HG03095 (cell line): Measurements from ENCODE around the gene FHOD3.
"Not testable (repeated sequence)": the region's sequence is repeated elsewhere in the genome, so short reads cannot be mapped to it uniquely, and the experiment has no call there.

Experiments
- ATAC-seq: cut with Tn5 transposase; IDR thresholded peaks from one replicate; pipeline ENCODE4 v1.9.1; 2021; ENCODE audit warnings: moderate library complexity; ENCODE audit not compliant: unreplicated experiment

Gene FHOD3

DNA sequence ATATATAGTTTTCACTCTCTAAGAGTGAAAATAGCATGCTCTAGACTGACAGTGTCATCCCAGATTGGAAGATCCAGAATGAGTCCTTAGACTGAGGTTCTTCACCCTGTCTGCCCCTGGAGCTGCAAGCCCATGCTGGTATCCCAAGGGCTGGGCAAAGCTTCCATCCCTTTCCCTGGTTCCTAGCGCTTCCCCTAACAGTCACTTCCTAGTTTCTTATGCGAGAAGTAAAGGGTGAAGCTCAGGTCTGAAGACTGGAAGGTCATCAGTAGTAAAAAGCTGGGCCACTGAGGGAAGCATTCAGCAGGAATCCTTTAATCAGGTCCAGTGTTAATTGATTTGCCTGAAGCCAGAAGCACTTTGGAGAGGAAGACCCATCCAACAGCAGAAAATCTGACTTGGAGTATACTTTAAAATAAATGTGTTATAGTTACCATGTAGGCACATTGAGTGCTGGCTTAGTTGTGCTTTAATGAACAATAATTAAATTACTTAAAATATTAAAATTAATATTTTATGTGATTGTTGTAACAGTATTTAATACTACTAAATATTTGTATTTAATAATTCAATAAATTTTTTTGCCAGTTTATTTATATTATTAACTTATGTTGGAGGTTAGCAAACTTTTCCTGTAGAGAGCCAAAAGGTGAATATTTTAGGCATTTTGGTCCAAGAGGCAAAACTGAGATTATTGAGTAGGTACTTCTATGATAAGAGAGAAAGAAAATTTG is 237.9 kb downstream of the FHOD3 start:
- ATAC-seq = no peak

DNA sequence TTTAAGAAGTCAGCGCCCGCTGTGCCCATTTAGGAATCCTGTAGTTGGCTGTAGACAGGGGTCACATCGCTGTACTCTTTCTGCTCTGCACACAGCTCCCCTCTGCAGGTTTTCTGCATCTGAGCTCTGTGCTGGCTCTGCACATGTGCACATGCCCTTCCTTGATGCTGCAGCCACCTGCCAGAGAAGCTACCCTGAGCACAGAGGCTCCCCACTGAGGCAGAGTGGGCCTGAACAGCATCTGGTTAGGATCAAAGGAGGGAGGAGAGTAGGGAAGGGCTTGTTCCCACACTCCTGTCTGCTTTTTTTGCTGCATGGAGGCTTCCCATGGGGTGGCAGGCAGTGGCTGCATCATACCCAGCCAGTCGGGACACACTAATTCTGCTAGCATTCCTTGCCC is 238.9 kb downstream of the FHOD3 start:
- no peak for ATAC-seq

DNA sequence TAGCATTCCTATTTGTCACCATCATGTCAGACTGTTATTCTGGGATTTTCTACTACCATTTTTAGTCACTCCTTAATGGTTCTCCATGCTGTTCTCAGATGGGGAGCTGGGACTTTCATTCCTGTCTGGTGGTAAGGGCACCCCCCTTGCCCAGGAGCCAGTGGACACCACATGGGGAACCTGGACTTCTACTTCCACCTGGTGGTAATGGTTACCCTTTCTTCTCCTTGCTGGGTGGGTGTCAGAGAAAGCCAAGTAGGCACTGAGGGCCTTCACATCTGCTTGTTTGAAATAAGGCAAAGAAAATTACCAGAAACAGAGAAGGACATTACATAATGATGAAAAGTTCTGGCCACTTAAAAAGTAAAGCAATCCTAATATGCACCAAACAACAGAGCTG is 239.8 kb downstream of the FHOD3 start:
- no peak for ATAC-seq

DNA sequence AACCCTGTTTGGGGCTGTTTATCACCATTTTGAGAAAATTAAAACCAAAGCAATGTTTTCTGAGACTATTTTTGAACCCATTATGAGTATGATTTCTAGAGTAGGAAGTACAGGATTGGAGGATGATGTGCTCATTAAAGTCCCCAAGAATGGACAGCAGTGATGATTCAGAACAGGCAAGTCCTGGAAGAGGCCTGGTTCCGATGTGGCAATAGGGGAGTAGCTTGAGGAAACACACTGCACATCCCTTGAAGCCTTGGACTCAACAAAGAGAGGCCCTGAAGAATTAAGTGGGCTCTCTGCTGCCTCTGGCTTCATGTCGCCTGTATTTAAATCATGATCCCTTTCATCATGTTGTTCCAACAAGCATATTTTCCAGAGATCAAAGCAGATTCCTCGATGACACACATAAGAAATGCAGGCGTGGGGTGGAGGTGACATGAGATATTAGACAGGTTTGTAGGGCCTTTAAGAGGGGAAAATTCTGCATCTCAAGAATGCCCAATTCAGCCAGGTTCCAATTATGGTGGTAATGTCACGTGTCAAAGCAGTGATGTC is 242.2 kb downstream of the FHOD3 start:
- no peak for ATAC-seq

DNA sequence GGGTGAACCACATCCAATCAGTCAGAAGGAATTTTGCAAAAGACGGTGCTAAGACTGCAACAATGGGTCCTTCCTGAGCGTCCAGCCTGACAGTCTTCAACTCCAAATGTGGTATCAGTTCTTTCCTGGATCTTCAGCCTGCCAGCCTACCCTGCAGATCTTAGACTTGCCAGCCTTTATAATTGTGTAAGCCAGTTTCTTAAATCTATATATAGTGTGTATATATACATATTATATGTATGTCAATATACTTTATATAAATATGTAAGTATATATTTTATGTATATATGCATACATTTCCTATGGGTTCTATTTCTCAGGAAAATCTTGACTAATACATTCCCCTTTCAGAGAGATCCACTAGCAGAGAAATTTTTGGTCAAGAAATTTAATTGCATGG is 245.5 kb downstream of the FHOD3 start:
- ATAC-seq = no peak

DNA sequence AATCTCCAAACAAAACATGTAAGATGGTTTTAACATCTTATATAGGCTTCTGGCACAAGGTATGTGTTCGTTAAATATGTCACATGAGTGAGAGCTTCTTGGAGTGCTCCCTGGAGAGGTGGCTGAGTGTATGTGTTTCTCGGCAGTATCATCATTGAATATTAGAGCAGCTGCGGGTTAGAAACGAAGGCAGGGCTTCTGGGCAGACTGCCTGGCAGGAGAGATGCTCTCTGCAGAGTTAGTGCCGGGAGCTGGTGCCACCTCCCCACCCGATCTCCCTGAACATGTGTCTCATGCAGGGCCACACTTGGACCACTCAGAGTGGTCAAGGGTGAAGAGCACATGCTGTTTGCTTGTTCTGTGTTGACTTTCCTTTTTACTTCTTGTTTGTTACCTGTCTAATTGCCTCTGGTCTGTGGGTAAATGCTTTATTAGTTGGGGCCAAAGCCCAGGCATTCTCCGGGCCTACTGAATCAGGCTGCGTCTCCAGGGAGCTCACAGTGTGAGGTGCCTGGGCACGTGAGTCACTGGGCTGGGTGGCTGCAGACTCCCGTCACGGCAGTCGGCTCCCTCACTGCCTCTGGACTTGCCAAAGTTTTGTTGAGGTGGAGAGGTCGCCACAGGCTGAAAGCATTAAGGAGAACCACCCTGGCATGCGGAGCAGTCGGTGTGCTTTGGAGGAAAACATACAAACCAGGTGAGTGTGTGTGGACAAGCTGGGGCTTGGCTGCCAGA is 246.6 kb downstream of the FHOD3 start:
- ATAC-seq = no peak

DNA sequence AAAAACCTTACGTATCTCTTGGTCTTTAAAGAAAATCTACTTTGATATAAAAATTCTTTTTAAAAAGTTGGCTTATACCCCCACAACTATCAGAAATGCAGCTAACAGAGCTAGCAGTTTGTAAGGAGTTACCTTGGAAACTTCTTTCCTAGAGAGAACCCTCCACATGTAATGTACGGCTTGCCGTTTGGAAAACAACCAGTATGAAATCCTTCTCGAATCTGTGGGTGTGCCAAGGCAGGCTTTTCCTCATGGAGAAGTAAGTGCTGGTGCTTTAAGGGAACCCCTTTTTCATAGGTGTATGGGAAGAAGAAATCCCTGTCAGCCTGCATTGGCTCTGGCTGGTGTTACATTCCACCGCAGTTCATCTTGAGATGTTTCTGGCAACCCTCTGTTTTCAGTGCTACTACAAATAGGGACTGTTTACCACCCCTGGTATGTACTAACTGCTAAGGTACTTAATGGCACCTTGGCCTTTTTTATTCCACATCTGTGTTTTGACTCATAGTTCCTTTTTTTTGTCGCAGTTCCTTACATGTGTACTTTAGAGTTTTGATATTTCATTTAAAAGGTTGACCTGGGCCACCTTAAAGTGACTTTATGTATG is 248.4 kb downstream of the FHOD3 start:
- ATAC-seq = no peak

DNA sequence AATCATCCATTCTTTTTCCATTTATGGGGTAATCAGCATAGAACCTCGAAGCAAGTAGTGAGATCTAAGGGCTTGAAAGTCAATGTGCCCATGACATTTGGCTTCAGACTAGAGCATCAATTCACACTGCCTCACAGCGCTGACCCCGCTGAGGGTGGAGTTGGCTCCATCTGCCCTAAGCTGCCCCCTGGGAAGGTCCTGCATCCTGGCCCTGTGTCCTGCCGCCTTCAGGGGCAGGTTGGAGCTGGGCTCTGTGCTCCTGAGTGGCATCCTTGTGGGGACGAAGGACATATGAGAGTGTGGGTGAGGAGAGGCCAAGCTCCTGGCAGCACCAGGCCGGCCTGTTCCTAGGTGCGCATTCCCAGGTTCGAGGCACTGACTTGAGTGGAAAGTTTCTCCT is 249.4 kb downstream of the FHOD3 start:
- ATAC-seq = no peak

DNA sequence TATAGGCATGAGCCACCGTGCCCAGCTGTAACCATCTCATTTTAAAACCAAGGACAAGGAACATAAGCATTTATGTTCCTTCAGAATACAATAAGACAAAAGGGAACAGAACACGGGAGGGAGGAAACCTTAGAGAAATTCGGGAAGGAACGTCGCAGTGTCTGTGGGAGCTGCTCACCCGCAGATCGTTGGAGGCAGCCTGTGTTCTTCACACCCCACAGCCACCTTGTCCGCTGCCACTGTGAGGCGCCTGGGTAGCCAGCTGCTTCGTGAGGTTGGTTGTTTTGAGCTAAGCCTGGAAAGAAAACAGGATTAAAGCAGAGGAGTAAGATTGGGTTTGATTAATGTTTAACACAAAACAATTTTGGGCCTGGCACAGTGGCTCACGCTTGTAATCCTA is 250.0 kb downstream of the FHOD3 start:
- ATAC-seq = no peak

DNA sequence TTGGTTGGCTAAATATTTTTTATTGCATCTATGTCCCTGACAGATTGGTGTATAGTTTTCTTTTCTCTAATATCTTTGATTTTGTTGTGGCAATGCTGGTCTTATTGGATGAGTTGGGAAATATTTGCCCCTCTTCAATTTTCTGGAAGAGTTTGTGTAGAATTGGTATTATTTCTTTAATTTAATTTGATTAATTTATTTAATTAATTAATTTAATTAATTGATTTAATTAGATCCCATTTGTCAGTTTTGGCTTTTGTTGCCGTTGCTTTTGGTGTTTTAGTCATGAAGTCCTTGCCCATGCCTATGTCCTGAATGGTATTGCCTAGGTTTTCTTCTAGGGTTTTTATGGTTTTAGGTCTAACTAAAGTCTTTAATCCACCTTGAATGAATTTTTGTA is 253.8 kb downstream of the FHOD3 start:
- ATAC-seq = not testable (repeated sequence)

DNA sequence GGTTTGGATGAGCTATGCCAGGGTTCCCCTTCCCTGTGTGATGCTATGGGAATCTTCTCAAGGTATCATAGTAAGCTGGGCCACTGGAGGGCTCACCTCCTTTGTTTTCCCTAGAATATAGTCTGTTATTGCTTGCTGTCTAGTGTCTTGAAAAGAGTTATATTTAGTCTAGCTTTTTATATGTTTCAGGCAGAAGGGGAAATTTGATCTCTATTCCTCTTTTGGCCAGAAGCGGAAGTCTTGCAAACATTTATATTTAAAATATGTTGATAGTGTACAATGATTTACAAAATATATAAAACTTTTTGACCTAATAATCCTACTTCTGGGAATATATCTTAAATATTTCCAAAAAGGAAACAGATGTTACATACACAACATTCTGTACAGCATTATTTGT is 260.7 kb downstream of the FHOD3 start:
- ATAC-seq = no peak

DNA sequence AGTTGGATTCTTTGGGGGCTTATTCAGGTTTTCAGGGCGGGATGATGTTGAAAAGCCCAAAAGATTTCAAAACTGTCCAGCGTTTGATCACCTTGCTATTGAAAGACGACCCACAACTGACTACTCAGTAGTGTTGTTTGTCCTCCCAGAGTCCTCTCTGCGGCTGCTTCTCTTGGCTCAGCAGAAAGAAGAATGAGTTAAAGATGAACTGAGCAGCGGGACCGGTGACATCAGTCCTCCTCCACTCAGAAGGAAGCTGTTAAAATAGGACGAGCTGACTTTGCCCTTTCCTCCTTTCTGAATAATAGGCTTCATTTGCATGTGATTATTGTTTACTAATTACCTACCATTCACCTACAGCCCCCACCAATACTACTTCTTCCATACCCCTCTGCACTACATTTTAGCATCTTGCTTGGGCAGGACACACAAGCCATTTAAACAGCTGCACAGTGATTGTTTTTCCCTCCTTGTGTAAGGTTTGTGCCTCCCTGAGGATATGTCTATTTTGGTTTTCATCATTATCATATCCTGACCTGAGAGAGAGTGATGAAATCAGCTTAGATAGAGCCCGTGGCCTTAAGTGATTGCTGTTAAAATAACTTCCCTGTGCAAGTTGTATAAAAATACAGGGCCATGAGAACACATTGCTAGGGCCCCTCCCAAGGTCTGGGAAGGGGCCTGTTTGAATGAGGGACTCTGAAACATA is 261.8 kb downstream of the FHOD3 start:
- no peak for ATAC-seq

DNA sequence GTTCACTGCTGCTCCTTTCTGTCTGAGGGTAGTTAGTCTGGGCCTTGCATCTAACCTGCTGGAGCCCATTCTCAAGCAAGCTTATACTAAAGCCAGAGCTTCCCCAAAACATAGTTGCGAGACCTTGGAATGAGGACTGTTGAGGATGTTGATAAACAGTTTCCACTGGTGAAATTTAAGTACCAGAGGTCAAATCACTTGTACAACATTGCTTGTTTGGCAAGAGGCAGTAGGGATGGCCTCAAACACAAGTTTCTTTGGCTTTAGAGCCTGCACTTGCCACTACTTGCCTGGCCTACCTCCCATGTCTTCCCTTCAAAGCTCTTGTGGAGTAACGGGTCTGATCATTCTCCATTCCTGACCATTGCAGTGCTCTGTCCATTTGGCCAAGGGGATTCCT is 262.7 kb downstream of the FHOD3 start:
- ATAC-seq = no peak

DNA sequence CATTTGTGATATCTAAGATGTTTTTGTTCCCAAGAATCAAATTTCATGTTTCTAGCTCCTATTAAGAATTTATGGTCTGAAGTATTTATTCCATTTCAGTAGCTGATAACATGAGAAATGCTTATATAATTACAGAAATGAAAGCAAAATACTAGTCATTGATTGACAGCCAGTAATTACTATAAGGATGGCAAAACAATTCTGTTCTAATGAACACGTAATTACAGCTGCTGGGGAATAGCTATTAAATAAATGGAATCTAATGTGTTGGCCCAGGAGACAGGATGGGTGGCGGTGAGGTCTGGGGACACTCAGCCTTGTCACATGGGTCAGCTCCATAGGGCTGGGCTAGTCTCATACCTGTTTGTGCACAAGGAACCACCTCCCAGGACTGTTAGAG is 263.5 kb downstream of the FHOD3 start:
- no peak for ATAC-seq

DNA sequence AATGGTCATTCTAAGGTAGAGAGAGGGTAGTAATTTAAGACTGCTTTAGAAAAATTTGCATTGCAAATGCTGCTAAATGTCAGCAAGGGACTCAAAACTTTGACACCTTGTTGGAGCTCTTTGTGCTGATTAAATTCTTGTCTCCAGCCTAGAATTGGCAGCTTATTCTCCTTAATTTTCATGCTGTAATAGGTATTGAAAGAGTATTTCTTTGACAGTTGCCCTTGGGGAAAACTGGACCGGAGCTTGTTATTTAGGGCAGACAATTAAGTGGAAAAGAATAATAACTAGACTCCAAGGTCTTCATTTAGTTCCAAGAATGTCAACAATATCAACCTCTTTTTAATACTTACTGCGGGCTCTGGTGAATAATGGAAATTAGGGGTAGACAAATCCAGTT is 267.3 kb downstream of the FHOD3 start:
- ATAC-seq = no peak

DNA sequence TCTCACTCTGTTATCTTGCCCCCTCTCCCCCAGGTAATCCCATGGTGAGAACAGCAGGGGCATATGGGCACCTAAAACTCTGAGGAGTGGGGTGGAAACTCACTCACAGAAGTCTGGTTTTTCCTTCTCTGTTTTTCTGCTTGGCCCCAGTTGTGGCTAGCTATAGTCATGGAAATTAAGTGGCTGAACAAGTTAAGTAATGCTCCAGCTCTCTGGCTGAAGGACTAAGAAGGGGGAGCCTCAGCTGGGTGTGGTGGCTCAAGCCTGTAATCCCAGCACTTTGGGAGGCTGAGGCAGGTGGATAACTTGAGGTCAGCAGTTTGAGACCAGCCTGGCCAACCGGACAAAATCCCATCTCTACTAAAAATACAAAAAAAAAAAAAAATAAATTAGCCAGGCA is 270.3 kb downstream of the FHOD3 start:
- ATAC-seq = no peak

DNA sequence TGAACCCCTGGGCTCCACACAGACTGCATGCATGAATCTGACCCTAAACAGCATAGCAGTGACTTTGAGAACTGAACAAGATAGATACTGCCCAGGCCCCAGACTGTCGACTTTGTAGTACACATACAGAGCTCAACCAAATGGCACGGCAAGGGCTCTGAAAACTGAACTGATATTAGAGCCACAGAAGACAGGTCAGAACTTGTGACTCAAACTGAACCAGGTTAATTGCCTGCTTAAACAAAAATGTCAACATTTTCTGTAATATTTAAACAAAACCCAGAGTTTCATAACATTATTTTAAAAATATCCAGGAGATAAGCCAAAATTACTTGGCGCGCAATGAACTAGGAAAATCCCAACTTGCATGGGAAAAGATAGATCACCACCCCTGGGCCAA is 271.0 kb downstream of the FHOD3 start:
- no peak for ATAC-seq

DNA sequence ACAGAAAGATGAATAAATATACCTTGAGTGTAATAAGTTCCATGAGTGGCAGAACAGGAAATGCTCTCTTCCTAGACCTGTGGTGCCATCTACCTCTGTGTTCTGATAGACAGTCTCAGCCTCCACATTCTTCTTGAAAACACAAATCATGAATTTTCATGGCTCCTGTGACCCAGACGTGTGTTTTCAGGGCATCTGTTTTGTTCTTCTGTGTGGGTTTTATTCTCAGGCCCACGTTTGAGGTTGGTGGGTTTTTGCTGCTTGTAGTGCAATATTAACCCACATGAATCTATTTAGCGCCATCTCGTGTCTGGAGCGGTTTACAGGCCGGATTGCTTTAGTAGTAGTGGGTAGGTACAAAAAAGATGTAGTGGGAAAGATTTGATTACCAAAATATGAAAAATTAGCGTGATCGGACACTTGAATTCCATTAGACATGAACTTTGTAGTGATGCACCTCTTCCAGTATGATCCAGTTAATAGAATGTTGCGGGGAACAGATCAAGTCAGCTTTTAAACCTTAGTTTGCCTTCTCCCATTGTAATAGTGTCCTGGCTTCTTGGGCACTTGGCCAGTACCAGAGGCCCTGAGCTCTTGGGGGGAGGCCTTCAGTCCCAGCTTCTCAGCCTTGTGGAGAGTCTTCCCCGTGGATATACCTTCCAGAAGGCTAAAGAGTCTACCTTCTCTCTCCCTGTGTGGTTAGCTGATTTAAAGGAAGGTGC is 274.8 kb downstream of the FHOD3 start:
- ATAC-seq = no peak

DNA sequence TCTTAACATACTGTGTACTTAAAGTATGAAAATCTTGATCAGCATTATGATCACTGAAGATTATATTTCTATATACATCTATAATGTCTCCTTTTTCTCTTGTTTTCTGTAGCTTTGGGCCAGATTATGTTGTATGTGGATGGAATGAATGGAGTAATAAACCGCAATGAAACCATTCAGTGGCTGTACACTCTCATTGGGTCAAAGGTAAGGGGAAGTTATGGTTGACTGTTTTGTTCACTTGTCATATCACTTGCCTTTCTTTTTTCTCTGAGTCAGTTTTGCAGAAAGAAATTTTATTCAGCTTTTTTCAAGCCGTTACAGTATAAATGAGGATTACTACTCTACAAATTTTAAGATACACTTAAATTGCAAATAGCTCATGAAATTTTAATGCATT is 278.8 kb downstream of the FHOD3 start:
- no peak for ATAC-seq

DNA sequence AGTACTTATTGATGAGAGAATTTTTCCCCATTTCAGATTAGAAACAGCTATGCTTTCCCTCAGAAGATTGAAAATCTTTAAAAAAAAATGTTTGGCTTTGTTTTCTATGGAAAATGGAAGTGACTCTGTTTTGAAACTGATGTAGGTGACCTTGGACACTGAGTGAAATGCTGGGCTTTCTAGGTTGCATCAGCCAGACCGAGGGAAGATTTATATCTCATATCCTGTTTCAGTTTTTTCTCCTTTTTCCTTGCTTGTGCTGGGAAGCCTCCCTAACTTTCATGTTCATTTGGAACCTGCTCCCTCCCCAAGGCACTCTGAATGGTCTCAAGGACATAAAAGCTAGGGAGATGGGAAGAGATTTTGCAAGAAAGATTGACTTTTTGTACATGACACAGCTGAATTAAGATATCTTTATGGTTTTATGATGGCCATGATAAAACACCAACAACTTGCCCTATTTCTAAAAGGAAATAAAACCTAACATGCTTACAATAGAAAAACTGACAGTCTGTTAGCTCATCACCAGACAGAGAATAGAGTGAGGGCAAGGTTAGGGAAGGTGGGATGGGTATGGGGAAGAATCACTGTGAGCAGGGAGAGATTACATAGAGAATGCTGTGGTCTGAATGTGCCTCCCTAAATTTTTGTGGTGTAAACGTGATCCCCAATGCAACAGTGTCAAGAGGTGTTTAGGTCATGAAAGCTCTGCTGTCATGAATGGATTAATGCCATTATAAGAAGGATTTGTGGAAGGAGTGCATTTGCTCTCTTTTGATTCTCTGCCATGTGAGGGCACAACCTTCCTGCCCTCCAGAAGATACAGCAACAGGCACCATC is 281.6 kb downstream of the FHOD3 start:
- no peak for ATAC-seq
